H7 (cell line): ENCODE measurements around the gene GAB4. TPM values are rescaled to one million over a fixed set of nuclear protein-coding genes. Genes with fewer than 3 reads are reported as not detected.
"Not testable (repeated sequence)": the region's sequence is repeated elsewhere in the genome, so short reads cannot be mapped to it uniquely, and the experiment has no call there.

ENCODE experiments used
- DNase-seq: peaks from one replicate; pipeline ENCODE4 v3.0.0; 2012
- H3K27me3 ChIP-seq: 2 replicates; pipeline ENCODE4 v1.6.0; 2011; ENCODE audit warnings: mild to moderate bottlenecking, low read length; ENCODE audit not compliant: control insufficient read depth, insufficient read depth
- H3K36me3 ChIP-seq: replicated peaks from 2 replicates; pipeline ENCODE4 v1.5.1; 2011; ENCODE audit warnings: low read length; ENCODE audit not compliant: control insufficient read depth, insufficient read depth
- H3K4me3 ChIP-seq: 2 replicates; pipeline ENCODE4 v1.5.1; 2011; ENCODE audit warnings: low read depth, mild to moderate bottlenecking, control low read depth, low read length, moderate library complexity; ENCODE audit not compliant: insufficient read depth
- total RNA-seq: library from RNA; depleted of rRNA; stranded (reverse); fragments of >200 nt; shearing (Covaris generic); gene quantifications from 2 replicates; pipeline ENCODE4 v1.2.3, GENCODE V29; 2014; rRNA removed

GAB4 gene
- total RNA-seq, result 0.18 and 0.21 TPM in 2 replicates

DNA sequence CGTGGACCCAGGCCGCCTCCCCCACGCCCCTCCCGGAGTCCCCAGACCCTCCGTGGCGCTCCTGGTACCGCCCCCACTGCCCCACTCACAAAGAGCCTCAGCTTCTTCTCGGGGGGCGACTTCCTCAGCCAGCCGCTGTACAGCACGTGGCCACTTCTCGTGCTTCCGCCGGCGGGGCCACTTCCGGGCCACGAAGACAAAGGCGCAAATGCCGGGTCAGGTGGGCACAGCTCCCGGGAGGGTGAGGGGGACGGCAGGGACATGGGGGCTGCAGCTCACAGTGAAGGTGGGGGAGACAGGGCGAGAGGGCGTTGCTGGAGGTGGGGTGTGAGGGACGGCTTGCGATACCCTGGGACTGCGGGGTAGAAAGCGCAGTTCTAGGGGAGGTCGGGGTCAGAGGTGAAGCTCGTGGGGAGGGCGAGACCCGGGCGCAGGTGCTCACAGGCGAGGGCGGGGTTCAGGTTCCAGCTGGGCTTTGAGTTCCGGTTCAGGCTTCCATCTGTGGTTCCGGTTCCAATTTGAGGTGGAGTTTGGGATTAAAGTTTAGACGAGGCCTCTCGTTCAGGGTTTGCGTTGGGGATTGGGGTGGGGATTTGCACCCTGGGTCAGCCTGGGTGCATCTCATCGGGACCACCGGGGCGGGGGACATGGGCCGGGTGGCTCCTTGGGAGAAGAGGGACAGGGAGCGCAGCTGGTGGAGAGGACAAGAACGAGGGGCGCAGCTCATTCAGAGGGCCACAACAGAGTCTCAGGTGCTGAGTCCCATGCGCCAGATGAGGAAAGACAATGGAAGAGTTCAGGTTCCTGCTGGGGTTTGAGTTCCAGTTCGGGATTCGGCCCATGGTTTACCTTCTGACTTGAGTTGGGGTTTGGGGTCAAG, at the start of gene GAB4:
Gene GAB4, minus strand, starts transcription at position 371 of the 880 bp plus-strand sequence. Its CDS starts 108 bp downstream, at position 263.
- DNase-seq, result peak; percentile 52
- peak within 1 kb of the TSS; percentile 28; the same call in 1 of the 2 replicates for H3K4me3 ChIP-seq
- H3K36me3 ChIP-seq, result no peaks in the 10 kb centered on the region
- H3K27me3 ChIP-seq, result peaks cover 18% of the 10 kb centered on the region

DNA sequence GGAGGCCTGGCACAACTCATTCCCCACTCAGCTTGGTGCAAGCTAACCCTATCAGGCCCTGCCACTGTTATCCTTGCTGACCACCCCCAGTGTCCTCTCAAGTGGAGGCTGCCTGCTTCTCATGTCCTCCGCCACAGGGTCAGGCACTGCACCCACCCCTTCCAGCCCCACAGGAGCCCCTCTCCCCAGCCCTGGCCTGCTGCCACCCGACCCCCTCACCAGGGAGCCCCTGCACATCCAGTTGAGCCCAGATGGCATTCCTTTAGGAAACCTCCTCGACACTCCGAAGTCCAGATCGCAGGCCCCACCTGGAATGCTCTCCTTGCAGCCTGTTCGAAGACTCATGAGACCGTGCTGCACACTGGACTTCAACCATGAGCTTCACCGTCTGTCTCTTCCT, 48.8 kb upstream of the GAB4 start:
- no peaks in the 10 kb centered on the region for H3K36me3 ChIP-seq

DNA sequence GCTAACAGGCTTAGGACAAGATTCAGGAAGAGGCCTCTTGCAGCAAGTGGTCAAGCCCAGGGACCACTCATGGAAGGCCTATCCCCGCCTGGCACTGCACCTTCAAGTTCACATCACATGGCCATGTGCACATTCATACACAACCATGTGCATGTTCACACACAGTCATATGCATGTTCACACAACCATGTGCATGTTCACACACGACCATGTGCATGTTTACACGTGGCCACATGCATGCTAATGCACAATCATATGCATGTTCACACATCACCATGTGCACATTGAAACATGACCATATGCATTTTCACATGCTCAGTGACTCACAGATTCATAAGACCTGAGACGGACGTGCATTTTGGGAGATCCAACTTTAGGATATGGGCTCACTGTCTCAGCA, 48.0 kb upstream of the GAB4 start:
- Histone ChIP-seq H3K27me3 (no peaks in the 10 kb centered on the region), H3K36me3 (no peaks in the 10 kb centered on the region), H3K4me3 (no peak overlapping the region)
- no peak for DNase-seq

More for the DNA sequence above, 48.8 kb upstream of the GAB4 start:
- no peak for DNase-seq
- Histone ChIP-seq H3K4me3 (no peak overlapping the region), H3K27me3 (no peaks in the 10 kb centered on the region)

DNA sequence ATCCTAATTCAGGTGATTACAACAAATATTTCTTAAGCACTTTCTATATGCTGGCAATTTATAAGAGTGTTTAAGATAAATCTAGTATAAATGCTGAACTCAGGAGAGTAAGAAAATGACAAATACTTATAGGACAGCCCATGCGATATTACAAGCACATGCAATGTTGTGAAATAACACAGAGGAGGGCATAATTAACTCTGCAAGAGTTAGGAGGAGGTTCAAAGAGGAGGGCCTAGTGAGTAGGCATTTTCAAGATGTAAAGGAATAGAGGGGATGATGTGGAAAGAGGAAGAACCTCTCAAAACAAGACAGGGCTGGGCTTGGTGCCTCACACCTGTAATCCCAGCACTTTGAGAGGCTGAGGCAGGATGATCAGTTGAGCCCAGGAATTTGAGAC, 39.6 kb upstream of the GAB4 start:
- H3K27me3 ChIP-seq, result no peaks in the 10 kb centered on the region
- no peak for DNase-seq
- no peaks in the 10 kb centered on the region for H3K36me3 ChIP-seq
- no peak overlapping the region for H3K4me3 ChIP-seq

GRCh38 chr22:17046566-17047348, 38.7 kb upstream of the GAB4 start:
- Histone ChIP-seq H3K4me3 (no peak overlapping the region), H3K27me3 (no peaks in the 10 kb centered on the region), H3K36me3 (no peaks in the 10 kb centered on the region)
- no peak for DNase-seq

DNA sequence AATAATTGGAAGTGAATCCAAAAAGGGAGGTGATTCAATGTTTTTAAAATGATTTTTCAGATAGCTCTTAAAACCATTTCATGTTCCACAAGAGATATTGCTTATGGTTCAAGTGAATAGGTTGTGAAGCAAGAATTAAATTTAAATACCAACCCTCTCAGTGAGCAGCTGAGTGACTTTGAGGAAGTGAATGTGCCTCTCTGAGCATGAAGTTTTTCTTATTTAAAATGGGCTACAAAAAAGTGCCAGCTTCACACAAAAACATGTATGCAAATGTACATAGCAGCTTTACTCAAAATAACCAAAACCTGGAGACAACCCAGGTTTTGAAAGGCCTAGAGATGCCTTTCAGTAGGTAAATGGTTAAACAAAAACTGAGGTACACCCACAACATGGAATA, 35.5 kb upstream of the GAB4 start:
- Histone ChIP-seq H3K4me3 (no peak overlapping the region), H3K36me3 (no peaks in the 10 kb centered on the region), H3K27me3 (no peaks in the 10 kb centered on the region)
- no peak for DNase-seq

- H3K36me3 ChIP-seq, H3K27me3 ChIP-seq, H3K4me3 ChIP-seq: not testable (repeated sequence)
- DNase-seq, result peak; percentile 38
Measured at GRCh38 chr22:17036842-17037711, 29.1 kb upstream of the GAB4 start.

DNA sequence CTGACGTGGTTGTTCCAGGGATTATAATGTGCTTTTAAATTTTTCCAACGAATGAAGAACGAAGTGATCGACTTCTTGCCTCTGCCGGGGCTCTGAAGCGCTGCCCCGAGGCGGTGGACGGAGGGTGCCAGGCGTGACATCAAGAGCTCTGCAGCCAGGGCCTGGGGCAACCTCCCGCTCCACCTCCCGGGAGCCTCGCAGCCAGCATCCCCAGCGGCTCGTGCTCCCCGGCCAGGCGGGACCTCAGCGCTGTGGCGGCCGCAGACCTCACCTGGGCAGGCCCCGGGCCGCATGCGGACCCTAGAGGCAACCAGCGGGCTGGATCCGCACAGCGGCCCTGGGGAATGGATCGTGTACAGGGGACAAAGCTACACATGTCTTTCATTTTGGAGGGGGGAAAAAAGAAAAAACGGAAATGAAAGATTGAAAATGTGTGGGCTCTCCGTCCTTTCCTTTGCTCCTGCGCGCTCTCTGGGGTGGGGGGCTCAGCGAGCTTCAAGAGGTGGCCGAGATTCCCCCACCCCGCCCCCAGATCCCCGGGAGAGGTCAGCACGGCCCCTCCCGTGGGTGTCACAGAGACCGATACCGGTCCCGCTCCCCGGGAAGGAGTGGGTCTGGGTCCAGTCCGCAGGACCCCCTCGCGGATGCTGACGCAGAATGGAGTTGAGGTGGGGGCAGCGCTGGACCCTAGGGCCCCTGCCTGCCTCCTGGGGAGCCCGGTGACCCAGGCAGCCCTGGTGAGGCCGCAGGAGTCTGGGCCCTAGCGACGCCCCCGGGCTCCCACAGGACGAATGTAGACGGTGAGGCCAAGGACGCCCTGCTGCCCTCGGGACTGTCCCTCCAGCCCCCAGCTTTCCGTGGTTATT, 28.2 kb upstream of the GAB4 start:
- H3K36me3 ChIP-seq, H3K4me3 ChIP-seq, H3K27me3 ChIP-seq: not testable (repeated sequence)
- DNase-seq, result peak; percentile 47

DNA sequence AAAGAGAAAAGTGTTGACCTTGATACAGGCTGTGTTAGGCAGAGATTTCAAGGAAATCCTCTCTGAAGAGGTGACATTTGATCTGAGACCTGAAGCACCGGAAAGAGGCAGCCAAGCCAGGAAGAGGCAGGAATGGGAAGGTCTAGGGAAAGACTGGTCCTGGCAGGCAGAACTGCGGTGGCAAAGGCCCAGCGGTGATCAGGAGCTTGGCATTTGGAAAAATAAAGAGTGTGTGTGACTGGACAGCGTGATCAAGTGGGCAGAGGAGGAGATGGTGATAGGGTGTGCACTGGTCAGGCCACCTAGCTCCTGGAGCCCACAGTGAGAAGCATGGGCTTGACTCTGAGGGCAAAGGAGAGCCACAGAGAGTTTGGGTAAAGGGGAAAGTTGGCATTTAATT, 27.2 kb upstream of the GAB4 start:
- no peak for DNase-seq
- no peak overlapping the region for H3K4me3 ChIP-seq
- no peaks in the 10 kb centered on the region; the same call in 1 of the 2 replicates for H3K27me3 ChIP-seq

DNA sequence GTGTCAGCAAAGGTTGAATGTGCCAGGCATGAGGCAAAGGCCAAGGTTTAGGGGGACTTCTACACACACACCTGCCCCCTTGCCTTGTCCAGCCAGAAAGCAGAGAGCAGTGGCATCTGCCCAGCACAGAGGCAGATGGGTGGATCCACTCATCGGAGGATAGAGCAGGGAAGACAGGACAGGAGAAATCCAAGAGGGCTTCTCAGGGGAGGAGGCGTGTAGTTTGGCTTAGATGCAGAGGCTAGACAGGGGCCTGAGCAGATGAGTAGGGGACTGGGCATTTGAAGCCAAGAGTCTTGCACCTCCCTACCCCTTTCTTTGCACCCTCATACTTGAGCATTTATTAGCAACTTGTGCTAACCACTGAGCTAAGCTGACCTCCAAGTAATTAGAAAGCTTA, 26.5 kb upstream of the GAB4 start:
- not testable (repeated sequence) for DNase-seq, H3K4me3 ChIP-seq, H3K27me3 ChIP-seq, H3K36me3 ChIP-seq

More for the DNA sequence above, 27.2 kb upstream of the GAB4 start:
- H3K36me3 ChIP-seq, result no peaks in the 10 kb centered on the region

GRCh38 chr22:17032277-17032676, 24.3 kb upstream of the GAB4 start:
- H3K27me3 ChIP-seq, DNase-seq, H3K36me3 ChIP-seq, H3K4me3 ChIP-seq: not testable (repeated sequence)

DNA sequence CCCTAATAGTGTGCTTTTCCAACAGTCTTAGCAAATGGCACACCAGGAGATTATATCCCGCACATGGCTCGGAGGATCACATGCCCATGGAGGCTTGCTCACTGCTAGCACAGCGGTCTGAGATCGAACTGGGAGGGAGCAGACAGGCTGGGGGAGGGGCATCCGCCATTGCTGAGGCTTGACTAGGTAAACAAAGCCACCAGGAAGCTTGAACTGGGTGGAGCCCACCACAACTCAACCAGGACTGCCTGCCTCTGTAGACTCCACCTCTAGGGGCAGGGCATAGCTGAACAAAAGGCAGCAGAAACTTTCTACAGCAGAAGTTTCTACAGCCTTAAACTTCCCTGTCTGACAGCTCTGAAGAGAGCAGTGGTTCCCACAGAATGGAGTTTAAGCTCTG, 16.4 kb upstream of the GAB4 start:
- DNase-seq, H3K27me3 ChIP-seq, H3K36me3 ChIP-seq, H3K4me3 ChIP-seq: not testable (repeated sequence)

- not testable (repeated sequence) for H3K27me3 ChIP-seq, H3K36me3 ChIP-seq, DNase-seq, H3K4me3 ChIP-seq
Measured at GRCh38 chr22:17015552-17015951, 7.5 kb upstream of the GAB4 start.

DNA sequence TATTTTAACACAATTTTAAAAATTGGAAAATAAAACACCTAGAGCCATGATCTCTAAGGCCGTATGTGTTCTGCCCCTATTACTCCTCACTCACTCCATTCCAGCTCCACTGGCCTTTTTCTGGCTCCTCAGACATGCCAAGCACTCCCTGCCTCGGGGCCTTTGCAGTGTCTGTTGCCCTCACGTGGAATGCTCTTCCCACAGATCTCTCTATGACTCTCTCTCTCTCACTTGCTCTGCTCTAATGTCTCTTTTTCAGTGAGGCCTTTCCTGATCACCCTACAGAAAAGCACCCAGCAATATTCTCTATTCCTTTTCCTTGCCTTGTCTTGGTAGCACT, 6.0 kb upstream of the GAB4 start:
- not testable (repeated sequence) for H3K4me3 ChIP-seq, H3K36me3 ChIP-seq, H3K27me3 ChIP-seq
- DNase-seq, result peak; percentile 2
